RWPE1 (cell line): ENCODE data around the gene RNF181.

Source experiments
- CTCF ChIA-PET: fragments of 350-600 bp; sonication (Branson Sonifier 250); formaldehyde crosslinking; extraction: SDS; loops from one replicate; lab custom pipeline; 2021; lab: Yijun Ruan, JAX
- POLR2A ChIA-PET: fragments of 400-600 bp; formaldehyde crosslinking; extraction: SDS; loops from one replicate; lab custom pipeline; 2020; ENCODE audit warnings: antibody characterized with exemption; ENCODE audit not compliant: low non-redundant PET; lab: Yijun Ruan, JAX
- DNase-seq: peaks from one replicate; pipeline ENCODE4 v3.0.0; 2012; ENCODE audit warnings: low spot score
- H3K27ac ChIP-seq: fragments of 450-650 bp; 2 replicates; pipeline ENCODE4 v1.5.1; 2017
- CTCF ChIP-seq: fragments of 450-650 bp; conservative IDR thresholded peaks from 2 replicates; pipeline ENCODE4 v1.5.1; 2017; ENCODE audit warnings: low read depth, mild to moderate bottlenecking

Gene RNF181

GRCh38 chr2:85549095-85549494 lies 46.5 kb upstream of the RNF181 start:
- POLR2A ChIA-PET: interaction anchor here (0.6 kb wide), 1 partner anchor 78 kb away, joined by 4 read pairs; no protein-coding TSS in a partner anchor
- CTCF ChIA-PET: interaction anchor here (0.6 kb wide), 1 partner anchor 138 kb away, joined by 4 read pairs; no protein-coding TSS in a partner anchor
- peak overlapping the region; percentile 55 for H3K27ac ChIP-seq
- no peak for TF ChIP-seq CTCF
- no peak for DNase-seq

- no peak for DNase-seq
- TF ChIP-seq CTCF: no peak
- ChIA-PET CTCF (interaction anchor here (3.3 kb wide), 1 partner anchor 130 kb away, joined by 40 read pairs; no protein-coding TSS in a partner anchor), POLR2A (interaction anchor here (0.6 kb wide), 1 partner anchor 79 kb away, joined by 4 read pairs; no protein-coding TSS in a partner anchor)
- peak overlapping the region; percentile 55; the same call in 1 of the 2 replicates for H3K27ac ChIP-seq
These were observed 45.7 kb upstream of the RNF181 start for GRCh38 chr2:85549826-85550225.

GRCh38 chr2:85550486-85550885 lies 45.1 kb upstream of the RNF181 start:
- peak overlapping the region; percentile 27; the same call in 1 of the 2 replicates for H3K27ac ChIP-seq
- DNase-seq: no peak
- ChIA-PET CTCF (interaction anchor here (0.6 to 3.3 kb wide), 5 partner anchors 56 to 284 kb away, joined by 3 to 40 read pairs (median 4); no protein-coding TSS in a partner anchor), POLR2A (interaction anchor here (0.6 to 1.2 kb wide), 2 partner anchors 12 to 26 kb away, joined by 5 to 8 read pairs; partner anchors contain the start of gene MAT2A)
- no peak for TF ChIP-seq CTCF

GRCh38 chr2:85551698-85552678 lies 43.6 kb upstream of the RNF181 start:
- TF ChIP-seq CTCF: peak; percentile 88
- POLR2A ChIA-PET: interaction anchor here (1.0 kb wide), 1 partner anchor 9 kb away, joined by 4 read pairs; the partner anchor contains the start of gene GGCX
- CTCF ChIA-PET: interaction anchor here (0.5 to 3.3 kb wide), 24 partner anchors 8 to 232 kb away, joined by 3 to 40 read pairs (median 4); partner anchors contain the start of genes ELMOD3, GGCX, MAT2A and RETSAT
- DNase-seq: peak; percentile 72
- peak overlapping the region; percentile 40 for H3K27ac ChIP-seq

- CTCF ChIA-PET: interaction anchor here (0.9 to 3.3 kb wide), 2 partner anchors 132 to 133 kb away, joined by 4 to 40 read pairs; no protein-coding TSS in a partner anchor
- no peak for TF ChIP-seq CTCF
- no peak for DNase-seq
- POLR2A ChIA-PET: no interaction called here
- H3K27ac ChIP-seq: peak overlapping the region; percentile 34
These were observed 42.4 kb upstream of the RNF181 start for GRCh38 chr2:85553184-85553583.
